ENCODE data around the gene BOC.

DNA sequence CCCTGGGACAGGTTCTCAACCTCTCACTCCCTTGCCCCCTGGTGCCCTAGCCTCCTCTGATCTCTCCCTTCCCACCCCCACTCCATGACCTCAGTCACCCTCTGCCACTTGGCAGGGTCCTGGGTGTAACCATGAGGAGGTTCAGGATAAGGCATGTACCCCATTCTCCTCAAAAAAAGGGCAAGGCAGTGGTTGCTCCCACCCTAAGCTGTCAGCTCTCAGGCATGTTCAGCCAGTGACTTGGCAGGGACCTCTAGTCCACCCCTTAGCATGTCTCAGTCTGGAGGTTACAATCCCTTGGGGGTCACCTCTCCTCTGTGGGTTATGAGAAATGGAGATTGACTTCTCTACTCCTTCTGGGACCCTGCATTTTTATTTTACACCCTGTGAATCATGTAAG is 11.0 kb upstream of the BOC start:
- TF ChIP-seq EZH2 (IDR thresholded peaks at IDR 0.05; ENCODE audit: low read length, missing control alignments) (no peak), CTCF (conservative IDR thresholded peaks at IDR 0.05 in 1 of 2, IDR thresholded peaks at IDR 0.05 in 1 of 2; ENCODE audit: low read depth in 1 of 2, low read length in 2 of 2) (no peak)

Data from fibroblast of lung (primary cell).